Naive B cell (primary cell): ENCODE measurements around the gene CYB561D2. TPM values are rescaled to one million over a fixed set of nuclear protein-coding genes. Genes with fewer than 3 reads are reported as not detected.
A peak's percentile ranks its signal among the peaks of the same experiment; 100 is the strongest.

Experiments
- ATAC-seq, 2 donors: fragments of 150-1000 bp; cut with Tn5 transposase; 2 replicates each; pipeline ENCODE4 v1.10.0; 2021; ENCODE audit warnings: low read depth in 2 of 2, mild to moderate bottlenecking in 2 of 2, moderate library complexity in 2 of 2
- DNase-seq: peaks from one replicate; pipeline ENCODE4 v3.0.0; 2022
- H3K27ac Mint-ChIP-seq, 6 donors: one replicate each; pipeline ENCODE4 v1.8.0; 2020 to 2022; ENCODE audit warnings: mild to moderate bottlenecking in 6 of 6, mixed read lengths in 6 of 6, moderate library complexity in 5 of 6, inconsistent platforms in 2 of 6
- H3K27me3 Mint-ChIP-seq, 3 donors: one replicate each; pipeline ENCODE4 v1.8.0; 2021 to 2022; ENCODE audit warnings: mixed read lengths in 3 of 3, mild to moderate bottlenecking in 1 of 3
- H3K36me3 Mint-ChIP-seq, 2 donors: one replicate each; pipeline ENCODE4 v1.8.0; 2020 to 2022; ENCODE audit warnings: mixed read lengths in 2 of 2, inconsistent platforms in 1 of 2, mild to moderate bottlenecking in 1 of 2
- H3K4me1 Mint-ChIP-seq, 3 donors: one replicate each; pipeline ENCODE4 v1.8.0; 2020 to 2022; ENCODE audit warnings: mixed read lengths in 3 of 3, inconsistent platforms in 1 of 3, mild to moderate bottlenecking in 1 of 3, moderate library complexity in 1 of 3
- H3K4me3 Mint-ChIP-seq, 8 donors: one replicate each; pipeline ENCODE4 v1.8.0; 2020 to 2022; ENCODE audit warnings: mild to moderate bottlenecking in 8 of 8, mixed read lengths in 8 of 8, moderate library complexity in 8 of 8, inconsistent platforms in 2 of 8
- H3K9me3 Mint-ChIP-seq, 7 donors: one replicate each; pipeline ENCODE4 v1.8.0; 2020 to 2022; ENCODE audit warnings: mixed read lengths in 7 of 7, mild to moderate bottlenecking in 5 of 7, inconsistent platforms in 2 of 7, moderate library complexity in 1 of 7
- polyA plus RNA-seq, 6 donors: library from polyadenylated mRNA; unstranded; fragments of 300-500 nt; fragmentation: Illumina TruSeq; gene quantifications; one replicate each; pipeline ENCODE4 v1.2.3, GENCODE V29; 2021; ENCODE audit warnings: low read depth in 6 of 6

CYB561D2 gene
- polyA plus RNA-seq, 6 donors from 2014 or later, result 55.4 to 75.9 (median 65.2) TPM

- Mint-ChIP-seq H3K27ac (peak within 1 kb of the TSS; percentile 58 to 99 (median 98)), H3K36me3 (no peaks in the 10 kb centered on the region), H3K27me3 (no peaks in the 10 kb centered on the region), H3K4me3 (peak within 1 kb of the TSS; percentile 87 to 97 (median 94)), H3K9me3 (no peaks in the 10 kb centered on the region), H3K4me1 (peaks cover 37 to 59% (median 53%) of the 10 kb centered on the region in 3 donors)
- ATAC-seq (peak in 1 of 2 donors; percentile 4), DNase-seq (peak; percentile 50)
Measured at GRCh38 chr3:50340448-50341329, 10.0 kb upstream of the CYB561D2 start, which contains the start of gene RASSF1. TSS of gene RASSF1 (minus strand) at chr3:50340836. CDS start at chr3:50340805, 31 bp downstream.

- H3K36me3 Mint-ChIP-seq, result no peaks in the 10 kb centered on the region
- H3K9me3 Mint-ChIP-seq, result no peaks in the 10 kb centered on the region
- peak overlapping the region in 2 of 6 donors; percentile 86 to 91 for H3K27ac Mint-ChIP-seq
- no peak for DNase-seq
- peaks cover 38 to 59% (median 53%) of the 10 kb centered on the region in 3 donors for H3K4me1 Mint-ChIP-seq
- no peaks in the 10 kb centered on the region for H3K27me3 Mint-ChIP-seq
- H3K4me3 Mint-ChIP-seq, result peak overlapping the region; percentile 85 to 97 (median 90)
- ATAC-seq, result no peak
Measured at GRCh38 chr3:50341537-50341936, 9.1 kb upstream of the CYB561D2 start.

- peaks cover 34 to 62% (median 50%) of the 10 kb centered on the region in 3 donors for H3K4me1 Mint-ChIP-seq
- DNase-seq (no peak), ATAC-seq (no peak)
- no peaks in the 10 kb centered on the region for H3K27me3 Mint-ChIP-seq
- H3K36me3 Mint-ChIP-seq, result no peaks in the 10 kb centered on the region
- peak overlapping the region in 2 of 6 donors; percentile 86 to 87 for H3K27ac Mint-ChIP-seq
- peak overlapping the region in 5 of 8 donors; percentile 85 to 94 (median 87) for H3K4me3 Mint-ChIP-seq
- H3K9me3 Mint-ChIP-seq, result no peaks in the 10 kb centered on the region
Measured at GRCh38 chr3:50341996-50342650, 8.5 kb upstream of the CYB561D2 start.

GRCh38 chr3:50342813-50343633 is 7.6 kb upstream of the CYB561D2 start:
- H3K27ac Mint-ChIP-seq, result no peak overlapping the region
- H3K27me3 Mint-ChIP-seq, result no peaks in the 10 kb centered on the region
- no peaks in the 10 kb centered on the region for H3K9me3 Mint-ChIP-seq
- peaks cover 34 to 67% (median 55%) of the 10 kb centered on the region in 3 donors for H3K4me1 Mint-ChIP-seq
- no peaks in the 10 kb centered on the region for H3K36me3 Mint-ChIP-seq
- ATAC-seq, result no peak
- DNase-seq, result no peak
- H3K4me3 Mint-ChIP-seq, result peak overlapping the region in 3 of 8 donors; percentile 15 to 74 (median 51)

- ATAC-seq (no peak), DNase-seq (no peak)
- no peaks in the 10 kb centered on the region for H3K27me3 Mint-ChIP-seq
- peak overlapping the region in 3 of 8 donors; percentile 12 to 55 (median 41) for H3K4me3 Mint-ChIP-seq
- peaks cover 28 to 66% (median 58%) of the 10 kb centered on the region in 3 donors for H3K4me1 Mint-ChIP-seq
- H3K9me3 Mint-ChIP-seq, result no peaks in the 10 kb centered on the region
- no peaks in the 10 kb centered on the region for H3K36me3 Mint-ChIP-seq
- peak overlapping the region in 1 of 6 donors; percentile 88 for H3K27ac Mint-ChIP-seq
Measured at GRCh38 chr3:50345008-50345407, 5.7 kb upstream of the CYB561D2 start.

- Mint-ChIP-seq H3K36me3 (no peaks in the 10 kb centered on the region), H3K27me3 (no peaks in the 10 kb centered on the region), H3K4me1 (peaks cover 33 to 70% (median 60%) of the 10 kb centered on the region in 3 donors), H3K9me3 (no peaks in the 10 kb centered on the region), H3K4me3 (peak within 1 kb of the TSS; percentile 69 to 86 (median 77)), H3K27ac (peak within 1 kb of the TSS in 4 of 6 donors; percentile 20 to 88 (median 83))
- ATAC-seq (peak; percentile 41 to 49), DNase-seq (peak; percentile 70)
Measured at GRCh38 chr3:50345586-50346234, 5.0 kb upstream of the CYB561D2 start, which contains the start of gene ZMYND10. TSS of gene ZMYND10 (minus strand) at chr3:50345732. CDS start at chr3:50345579, 153 bp downstream.

GRCh38 chr3:50347187-50347813 is 3.4 kb upstream of the CYB561D2 start:
- ATAC-seq (peak; percentile 13 to 17), DNase-seq (peak; percentile 72)
- no peaks in the 10 kb centered on the region for H3K27me3 Mint-ChIP-seq
- H3K9me3 Mint-ChIP-seq, result no peaks in the 10 kb centered on the region
- peak overlapping the region in 3 of 6 donors; percentile 26 to 65 (median 52) for H3K27ac Mint-ChIP-seq
- H3K4me3 Mint-ChIP-seq, result peak overlapping the region in 5 of 8 donors; percentile 22 to 66 (median 34)
- H3K4me1 Mint-ChIP-seq, result peaks cover 28 to 70% (median 69%) of the 10 kb centered on the region in 3 donors
- H3K36me3 Mint-ChIP-seq, result no peaks in the 10 kb centered on the region

GRCh38 chr3:50350213-50350526 is 492 bp upstream of the CYB561D2 start:
- Mint-ChIP-seq H3K4me1 (peaks cover 33 to 70% (median 68%) of the 10 kb centered on the region in 3 donors), H3K4me3 (peak overlapping the region; percentile 92 to 98 (median 98)), H3K27me3 (no peaks in the 10 kb centered on the region), H3K27ac (peak overlapping the region; percentile 94 to 99 (median 98)), H3K9me3 (no peaks in the 10 kb centered on the region), H3K36me3 (peaks cover 0 to 7% of the 10 kb centered on the region in 2 donors)
- no peak for ATAC-seq
- no peak for DNase-seq

GRCh38 chr3:50351323-50351697 is 648 bp downstream of the CYB561D2 start:
- no peaks in the 10 kb centered on the region for H3K27me3 Mint-ChIP-seq
- H3K27ac Mint-ChIP-seq, result peak overlapping the region; percentile 94 to 99 (median 98)
- peak overlapping the region; percentile 92 to 98 (median 98) for H3K4me3 Mint-ChIP-seq
- DNase-seq, result no peak
- peaks cover 0 to 7% of the 10 kb centered on the region in 2 donors for H3K36me3 Mint-ChIP-seq
- H3K9me3 Mint-ChIP-seq, result no peaks in the 10 kb centered on the region
- peaks cover 28 to 68% (median 63%) of the 10 kb centered on the region in 3 donors for H3K4me1 Mint-ChIP-seq
- ATAC-seq, result no peak

- H3K4me3 Mint-ChIP-seq, result peak overlapping the region in 2 of 8 donors; percentile 11 to 97
- DNase-seq (no peak), ATAC-seq (no peak)
- H3K27me3 Mint-ChIP-seq, result no peaks in the 10 kb centered on the region
- peaks cover 0 to 7% of the 10 kb centered on the region in 2 donors for H3K36me3 Mint-ChIP-seq
- H3K9me3 Mint-ChIP-seq, result no peaks in the 10 kb centered on the region
- H3K27ac Mint-ChIP-seq, result no peak overlapping the region
- peaks cover 34 to 70% (median 67%) of the 10 kb centered on the region in 3 donors for H3K4me1 Mint-ChIP-seq
Measured at GRCh38 chr3:50352781-50353180, 2.1 kb downstream of the CYB561D2 start.

GRCh38 chr3:50353245-50354004 is 2.8 kb downstream of the CYB561D2 start:
- Mint-ChIP-seq H3K4me3 (peak overlapping the region in 3 of 8 donors; percentile 11 to 97 (median 21)), H3K4me1 (peaks cover 32 to 71% (median 67%) of the 10 kb centered on the region in 3 donors), H3K36me3 (peaks cover 0 to 7% of the 10 kb centered on the region in 2 donors), H3K27me3 (no peaks in the 10 kb centered on the region), H3K9me3 (no peaks in the 10 kb centered on the region), H3K27ac (peak overlapping the region in 1 of 6 donors; percentile 76)
- ATAC-seq (no peak), DNase-seq (no peak)
